K562 (cell line): Measurements from ENCODE around the gene TECPR2.

ENCODE experiments used
- MTA1 ChIP-seq: fragments of 450-650 bp; IDR thresholded peaks from 2 replicates; pipeline ENCODE4 v1.6.1; 2017; ENCODE audit warnings: borderline replicate concordance
- TEAD4 ChIP-seq, 2 experiments: sonication (generic) in 1 of 2; formaldehyde crosslinking in 1 of 2; IDR thresholded peaks; 2 replicates each; pipeline versions ENCODE4 v1.6.1 to v1.8.0; 2012 to 2022; ENCODE audit warnings: borderline replicate concordance in 1 of 2, inconsistent platforms in 1 of 2, low read length in 1 of 2, mild to moderate bottlenecking in 1 of 2, missing genetic modification reagents in 1 of 2

DNA sequence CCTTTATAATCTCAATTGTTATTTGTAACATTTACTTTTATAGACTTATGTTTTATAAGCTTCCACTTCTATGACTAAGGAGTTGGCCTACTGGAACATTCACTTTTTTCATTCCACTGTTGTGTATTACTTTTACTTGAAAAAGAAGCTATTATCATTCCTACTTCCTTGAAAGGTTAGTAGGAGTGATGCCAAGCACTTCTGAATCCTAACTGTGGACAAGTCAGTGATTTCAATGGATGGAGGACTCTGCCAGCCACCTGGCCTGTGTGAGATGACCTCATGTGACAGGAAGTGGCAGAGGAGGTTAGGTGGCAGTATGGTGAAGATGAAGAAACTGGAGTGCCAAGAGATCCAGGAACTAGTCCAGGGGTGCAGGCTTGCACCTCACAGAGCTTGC lies 46.0 kb downstream of the TECPR2 start:
- TF ChIP-seq TEAD4 (IDR thresholded peaks at IDR 0.05; ENCODE audit: low read length) = no peak
- TF ChIP-seq TEAD4 (CRISPR knock-in tag; IDR thresholded peaks at IDR 0.05; ENCODE audit: borderline replicate concordance) = no peak
- TF ChIP-seq MTA1 = no peak
